Breast epithelium (tissue), 3 donors: Measurements from ENCODE around the gene ARID1B.

Source experiments
- POLR2A ChIP-seq: fragments of 450-650 bp; IDR thresholded peaks from one replicate; pipeline ENCODE4 v1.6.1; 2016; ENCODE audit warnings: antibody characterized with exemption, mild to moderate bottlenecking, moderate library complexity
- TF ChIP-seq, protein P1 (sequence below), 3 donors: fragments of 450-650 bp; IDR thresholded peaks; one replicate each; pipeline ENCODE4 v1.5.1; 2016 to 2017; ENCODE audit warnings: antibody characterized with exemption in 3 of 3, mild to moderate bottlenecking in 3 of 3, moderate library complexity in 3 of 3

DNA sequence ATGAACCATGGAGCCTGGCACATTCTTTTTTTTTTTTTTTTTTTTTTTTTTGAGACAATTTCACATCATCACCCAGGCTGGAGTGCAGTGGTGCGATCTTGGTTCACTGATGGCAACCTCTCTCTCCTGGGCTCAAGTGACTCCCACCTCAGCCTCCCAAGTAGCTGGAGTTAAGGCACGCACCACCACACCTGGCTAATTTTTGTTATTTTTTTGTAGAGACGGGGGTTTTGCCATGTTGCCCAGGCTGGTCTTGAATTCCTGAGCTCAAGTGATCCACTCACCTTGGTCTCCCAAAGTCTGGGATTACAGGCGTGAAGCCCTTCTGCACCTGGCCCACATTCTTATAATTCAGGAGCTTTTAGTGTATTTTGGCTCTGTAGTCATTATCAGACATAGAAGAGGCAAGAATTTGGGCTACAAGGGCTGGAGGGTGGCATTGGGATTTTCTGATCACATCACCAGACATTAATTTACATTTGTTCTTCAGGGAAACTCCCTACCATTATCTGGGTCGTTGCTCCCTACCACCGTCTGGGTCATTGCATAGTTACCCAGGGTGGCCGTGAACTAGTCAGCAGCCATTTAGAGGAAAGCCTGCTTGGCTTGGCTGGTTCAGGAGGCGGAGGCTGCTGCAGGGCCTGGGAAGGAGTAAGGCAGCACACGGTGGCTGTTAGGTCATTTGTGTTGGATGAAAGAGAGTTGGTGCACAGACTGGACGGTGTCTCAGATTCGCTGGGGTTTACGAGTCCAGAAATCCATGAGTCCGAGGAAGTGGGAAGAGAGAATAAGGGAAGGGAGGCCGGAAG lies 17.6 kb downstream of the ARID1B start:
- TF ChIP-seq, protein P1, sequence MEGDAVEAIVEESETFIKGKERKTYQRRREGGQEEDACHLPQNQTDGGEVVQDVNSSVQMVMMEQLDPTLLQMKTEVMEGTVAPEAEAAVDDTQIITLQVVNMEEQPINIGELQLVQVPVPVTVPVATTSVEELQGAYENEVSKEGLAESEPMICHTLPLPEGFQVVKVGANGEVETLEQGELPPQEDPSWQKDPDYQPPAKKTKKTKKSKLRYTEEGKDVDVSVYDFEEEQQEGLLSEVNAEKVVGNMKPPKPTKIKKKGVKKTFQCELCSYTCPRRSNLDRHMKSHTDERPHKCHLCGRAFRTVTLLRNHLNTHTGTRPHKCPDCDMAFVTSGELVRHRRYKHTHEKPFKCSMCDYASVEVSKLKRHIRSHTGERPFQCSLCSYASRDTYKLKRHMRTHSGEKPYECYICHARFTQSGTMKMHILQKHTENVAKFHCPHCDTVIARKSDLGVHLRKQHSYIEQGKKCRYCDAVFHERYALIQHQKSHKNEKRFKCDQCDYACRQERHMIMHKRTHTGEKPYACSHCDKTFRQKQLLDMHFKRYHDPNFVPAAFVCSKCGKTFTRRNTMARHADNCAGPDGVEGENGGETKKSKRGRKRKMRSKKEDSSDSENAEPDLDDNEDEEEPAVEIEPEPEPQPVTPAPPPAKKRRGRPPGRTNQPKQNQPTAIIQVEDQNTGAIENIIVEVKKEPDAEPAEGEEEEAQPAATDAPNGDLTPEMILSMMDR (IDR thresholded peaks at IDR 0.05) = no peak
- TF ChIP-seq POLR2A = no peak
